Fibroblast of upper back skin (primary cell): ENCODE results near the gene SLC16A5.
"Not testable (repeated sequence)": the region's sequence is repeated elsewhere in the genome, so short reads cannot be mapped to it uniquely, and the experiment has no call there.

Experiments used
- DNase-seq: peaks from one replicate; pipeline ENCODE4 v3.0.0-alpha.2; 2013

Gene SLC16A5, protein sequence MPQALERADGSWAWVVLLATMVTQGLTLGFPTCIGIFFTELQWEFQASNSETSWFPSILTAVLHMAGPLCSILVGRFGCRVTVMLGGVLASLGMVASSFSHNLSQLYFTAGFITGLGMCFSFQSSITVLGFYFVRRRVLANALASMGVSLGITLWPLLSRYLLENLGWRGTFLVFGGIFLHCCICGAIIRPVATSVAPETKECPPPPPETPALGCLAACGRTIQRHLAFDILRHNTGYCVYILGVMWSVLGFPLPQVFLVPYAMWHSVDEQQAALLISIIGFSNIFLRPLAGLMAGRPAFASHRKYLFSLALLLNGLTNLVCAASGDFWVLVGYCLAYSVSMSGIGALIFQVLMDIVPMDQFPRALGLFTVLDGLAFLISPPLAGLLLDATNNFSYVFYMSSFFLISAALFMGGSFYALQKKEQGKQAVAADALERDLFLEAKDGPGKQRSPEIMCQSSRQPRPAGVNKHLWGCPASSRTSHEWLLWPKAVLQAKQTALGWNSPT

DNA sequence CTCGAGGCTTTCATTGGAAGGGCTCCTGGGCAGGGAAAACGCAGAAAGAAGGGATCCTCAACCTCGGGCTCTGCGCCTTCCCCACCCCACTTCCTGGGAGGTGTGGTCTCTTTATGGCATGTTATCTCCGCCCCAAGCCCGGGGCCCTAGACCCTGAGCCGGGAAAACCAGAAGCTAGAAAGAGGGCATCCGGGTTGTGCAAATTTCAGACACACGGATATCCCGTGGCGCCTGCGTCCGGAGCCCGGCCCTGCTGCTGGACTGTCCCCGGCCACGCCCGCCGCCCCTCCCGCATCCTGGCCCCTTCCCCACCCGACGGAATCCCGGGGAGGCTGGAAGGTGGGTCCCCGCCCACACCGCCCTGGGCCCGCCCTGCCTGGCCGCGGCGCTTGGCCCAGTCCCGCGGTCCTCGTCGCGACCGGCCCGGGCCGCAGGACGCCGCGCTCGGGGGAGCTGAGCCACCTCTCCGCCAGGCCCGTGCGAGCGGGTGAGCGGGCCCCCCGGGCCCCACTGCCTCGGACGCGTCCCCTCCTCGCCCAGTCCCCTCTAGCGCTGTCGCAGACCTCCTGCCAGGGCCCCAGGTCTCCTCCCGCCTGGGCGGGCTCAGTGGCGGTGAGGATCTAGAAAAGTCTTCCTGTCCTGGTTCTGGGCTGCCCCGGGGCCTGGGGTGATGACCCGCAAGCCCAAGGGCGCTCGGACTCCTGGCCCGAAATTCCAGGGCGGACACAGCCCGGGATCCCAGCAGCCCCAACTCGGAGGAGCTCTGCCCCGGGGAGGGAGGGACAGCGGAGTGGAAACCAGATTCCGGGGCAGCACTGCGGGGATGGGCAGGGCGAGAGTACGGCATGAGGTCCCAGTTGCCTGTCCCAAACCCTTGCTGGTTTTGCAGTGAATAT, at the start of gene SLC16A5:
TSS of gene SLC16A5 (plus strand) at position 397 of the 896 bp plus-strand sequence. CDS start 5,683 bp downstream, outside the sequence.
- DNase-seq: peak; percentile 78

- DNase-seq: no peak
Observed at GRCh38 chr17:75039238-75039637, 48.5 kb upstream of the SLC16A5 start.

- DNase-seq: no peak
Observed at GRCh38 chr17:75041656-75042280, 46.0 kb upstream of the SLC16A5 start.

GRCh38 chr17:75043789-75044188, 44.0 kb upstream of the SLC16A5 start:
- DNase-seq: not testable (repeated sequence)

DNA sequence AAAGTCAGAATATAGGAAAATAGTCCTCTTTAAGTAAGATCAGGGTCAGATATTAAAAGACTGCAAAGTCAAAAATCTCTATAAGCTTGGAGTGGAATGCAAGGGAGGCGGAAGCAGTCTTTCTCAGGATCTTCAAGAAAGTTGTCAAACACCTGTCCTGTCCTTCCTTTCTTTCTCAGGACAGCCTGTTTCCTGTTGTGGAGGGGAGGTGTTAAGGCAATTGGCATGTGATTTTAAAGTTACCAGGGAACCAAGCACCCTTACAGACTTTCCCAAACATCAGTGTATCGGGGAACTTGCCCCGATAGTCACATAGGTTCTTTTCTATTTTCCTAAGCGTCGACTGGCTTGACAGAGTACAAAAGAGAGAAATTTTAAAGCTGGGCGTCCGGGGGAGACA, 43.0 kb upstream of the SLC16A5 start:
- DNase-seq: no peak

GRCh38 chr17:75045946-75046406, 41.8 kb upstream of the SLC16A5 start:
- not testable (repeated sequence) for DNase-seq

DNA sequence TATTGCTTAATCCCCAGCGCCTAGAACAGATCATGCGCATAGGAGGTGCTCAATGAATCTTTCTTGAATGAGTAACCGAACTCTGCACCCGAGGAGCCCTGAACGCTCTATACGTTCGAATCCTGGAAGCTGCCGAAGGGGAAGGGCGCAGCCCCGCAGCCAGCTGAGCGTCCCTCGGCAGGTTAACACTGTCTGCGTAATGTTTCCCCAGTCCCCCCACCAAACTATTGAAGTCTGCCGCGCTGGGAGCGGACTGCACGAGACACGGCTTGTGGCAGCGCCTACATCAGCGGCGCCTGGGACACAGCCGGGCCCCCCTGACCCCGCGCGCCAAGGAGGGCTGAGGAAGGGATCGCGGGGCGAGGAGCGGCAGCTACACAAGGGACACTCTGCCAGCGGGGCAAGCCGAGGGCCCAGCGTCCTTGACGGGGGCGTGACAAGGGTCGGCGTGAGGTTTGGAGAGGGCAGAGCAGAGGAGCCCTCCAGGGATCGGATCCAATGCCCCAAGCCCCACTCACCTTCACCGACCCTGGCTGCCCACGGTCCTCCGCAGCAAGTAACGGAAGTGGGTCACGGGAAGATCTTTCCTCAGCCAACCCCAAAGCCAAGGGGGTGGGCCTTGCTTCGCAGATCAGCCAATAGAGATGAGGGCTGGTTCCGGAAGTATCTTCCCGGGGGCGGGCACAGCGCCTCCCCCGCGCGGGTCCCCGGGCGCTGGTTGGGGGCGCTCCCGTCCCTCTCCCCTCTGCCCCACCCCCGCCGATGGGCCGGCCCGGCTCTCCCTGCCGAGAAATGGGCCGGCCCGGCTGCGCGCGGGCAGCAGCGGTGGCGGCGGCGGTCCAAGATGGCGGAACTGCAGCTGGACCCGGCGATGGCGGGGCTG, 41.1 kb upstream of the SLC16A5 start, which contains the start of the genes ATP5PD and KCTD2:
TSS of gene ATP5PD (minus strand) at position 563 of the 883 bp plus-strand sequence. CDS start 4,319 bp downstream, outside the sequence.
TSS of gene KCTD2 (plus strand) at position 819 of the 883 bp plus-strand sequence. CDS start at position 845, 26 bp downstream.
- peak; percentile 96 for DNase-seq

DNA sequence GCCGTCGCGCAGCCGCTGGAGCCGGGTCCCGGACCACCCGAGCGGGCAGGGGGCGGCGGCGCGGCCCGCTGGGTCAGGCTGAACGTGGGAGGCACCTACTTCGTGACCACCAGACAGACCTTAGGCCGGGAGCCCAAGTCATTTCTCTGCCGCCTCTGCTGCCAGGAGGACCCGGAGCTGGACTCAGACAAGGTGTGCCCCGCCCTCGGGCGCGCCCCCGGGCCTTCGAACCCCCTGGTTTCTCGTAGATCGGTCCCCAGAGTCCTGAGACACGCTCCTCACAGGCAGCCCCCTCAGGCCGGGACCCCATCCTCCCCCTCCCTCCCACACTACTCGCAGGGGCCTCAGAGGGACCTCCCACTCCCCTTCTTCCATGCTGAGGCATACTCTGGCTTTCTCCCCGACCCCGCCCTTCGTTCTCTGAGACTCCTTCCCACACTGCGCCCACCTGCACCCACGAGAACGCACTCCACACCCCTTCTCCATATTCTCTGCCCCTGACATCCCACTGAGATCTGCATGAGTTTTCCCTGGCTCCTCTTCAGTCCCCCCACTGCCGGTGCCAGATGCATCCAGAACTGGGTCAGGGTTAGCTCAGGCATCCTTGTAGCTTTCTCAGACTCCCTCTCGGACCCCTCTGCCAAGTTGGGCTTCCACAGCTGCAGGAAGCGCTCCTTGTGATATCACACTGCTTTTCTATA, 40.2 kb upstream of the SLC16A5 start:
- no peak for DNase-seq

GRCh38 chr17:75048249-75048878, 39.4 kb upstream of the SLC16A5 start:
- no peak for DNase-seq

DNA sequence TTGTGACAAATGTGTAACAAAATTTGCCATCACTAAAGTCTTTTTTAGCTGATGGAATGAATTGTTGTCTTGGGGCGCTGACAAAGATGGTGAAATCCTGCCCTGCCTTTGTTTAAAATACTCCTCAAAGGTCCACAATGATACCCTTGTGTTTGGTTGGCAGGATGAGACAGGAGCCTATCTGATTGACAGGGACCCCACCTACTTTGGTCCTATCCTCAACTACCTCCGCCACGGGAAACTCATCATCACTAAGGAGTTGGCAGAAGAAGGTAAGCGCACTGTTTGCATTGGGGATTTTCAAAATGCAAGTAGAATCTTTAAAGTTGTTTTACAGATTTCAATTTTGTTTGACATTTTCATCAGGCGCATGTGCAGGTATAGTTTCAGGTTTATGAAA, 38.7 kb upstream of the SLC16A5 start:
- no peak for DNase-seq

DNA sequence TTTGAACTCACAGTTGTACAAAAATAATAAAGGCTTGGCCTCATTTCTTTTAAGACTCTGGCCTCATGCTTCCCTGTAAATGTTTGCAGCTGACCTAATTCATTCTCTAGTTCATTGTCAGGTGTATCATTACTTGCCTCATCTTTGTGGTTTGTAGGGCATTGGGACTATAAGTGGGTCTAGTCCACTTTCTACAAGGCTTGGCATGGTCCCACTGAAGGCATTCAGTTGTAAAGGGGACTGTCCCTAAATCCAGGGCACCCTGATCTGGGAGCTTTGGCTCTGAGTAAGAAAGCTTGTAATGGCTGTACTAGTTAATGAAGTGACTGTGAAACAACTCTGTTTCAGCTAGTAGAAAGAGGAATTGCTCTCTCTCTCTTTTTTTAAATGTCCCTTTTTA, 38.0 kb upstream of the SLC16A5 start:
- no peak for DNase-seq

DNA sequence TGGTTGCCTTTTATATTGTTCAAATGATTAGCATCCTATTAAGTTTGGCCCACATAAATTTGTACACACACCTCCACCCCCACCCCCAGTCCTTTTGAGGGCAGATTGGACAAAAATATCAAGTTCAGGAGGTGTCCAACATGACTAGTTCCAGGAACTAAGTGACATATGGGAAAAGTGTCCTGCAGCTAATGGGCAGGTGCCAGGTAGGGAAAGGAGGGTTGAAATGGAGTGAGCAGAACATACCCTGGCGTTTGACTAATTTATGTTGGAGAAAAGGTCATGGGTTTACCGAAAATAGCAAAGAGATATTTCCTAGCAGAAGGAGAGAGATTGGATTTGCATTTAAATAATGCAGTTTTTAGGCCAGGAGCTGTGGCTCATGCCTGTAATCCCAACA, 35.8 kb upstream of the SLC16A5 start:
- no peak for DNase-seq

DNA sequence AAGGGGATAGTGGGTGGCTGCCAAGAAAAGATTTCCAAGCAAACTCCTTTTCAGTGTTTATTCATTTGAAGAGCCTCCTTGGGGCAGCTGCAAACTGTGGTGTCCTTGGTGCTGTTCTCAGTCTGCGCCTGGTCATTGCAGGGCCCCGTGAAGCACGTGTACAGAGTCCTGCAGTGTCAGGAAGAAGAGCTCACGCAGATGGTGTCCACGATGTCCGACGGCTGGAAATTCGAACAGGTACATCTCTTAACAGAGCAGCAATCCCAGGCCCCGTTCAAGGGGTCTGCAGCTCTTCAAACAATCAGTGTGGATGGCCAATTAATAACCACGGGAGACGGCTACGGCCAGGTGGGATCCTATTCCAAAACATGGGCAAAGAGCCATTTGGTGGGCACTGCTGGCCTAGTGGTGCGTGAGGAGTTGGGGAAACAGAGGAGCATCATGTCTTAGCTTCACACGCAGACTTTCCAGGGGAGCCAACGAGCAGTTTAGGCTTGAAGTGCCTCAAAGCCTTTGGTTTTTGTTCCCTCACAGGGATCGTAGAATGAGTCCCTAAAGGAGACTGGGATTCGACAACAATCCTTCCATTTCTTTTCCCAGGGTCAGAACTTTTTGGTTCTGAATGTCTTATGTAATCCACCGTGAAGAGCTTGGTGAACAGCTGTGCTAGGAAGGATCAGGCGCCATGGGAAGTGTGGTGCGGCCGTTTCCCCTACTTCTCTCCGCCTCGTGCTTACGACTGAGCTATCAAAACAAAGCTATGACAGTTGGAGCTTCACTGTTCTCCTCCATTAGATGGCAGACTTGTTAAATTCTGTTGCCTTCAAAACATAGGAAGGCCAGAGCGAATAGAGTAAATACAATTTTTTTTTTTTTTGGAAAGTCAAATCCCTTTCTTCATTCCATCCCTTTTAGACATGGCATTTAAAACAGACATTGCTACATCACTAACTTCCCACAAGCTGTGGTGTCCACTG, 28.1 kb upstream of the SLC16A5 start:
- DNase-seq: peak; percentile 71

DNA sequence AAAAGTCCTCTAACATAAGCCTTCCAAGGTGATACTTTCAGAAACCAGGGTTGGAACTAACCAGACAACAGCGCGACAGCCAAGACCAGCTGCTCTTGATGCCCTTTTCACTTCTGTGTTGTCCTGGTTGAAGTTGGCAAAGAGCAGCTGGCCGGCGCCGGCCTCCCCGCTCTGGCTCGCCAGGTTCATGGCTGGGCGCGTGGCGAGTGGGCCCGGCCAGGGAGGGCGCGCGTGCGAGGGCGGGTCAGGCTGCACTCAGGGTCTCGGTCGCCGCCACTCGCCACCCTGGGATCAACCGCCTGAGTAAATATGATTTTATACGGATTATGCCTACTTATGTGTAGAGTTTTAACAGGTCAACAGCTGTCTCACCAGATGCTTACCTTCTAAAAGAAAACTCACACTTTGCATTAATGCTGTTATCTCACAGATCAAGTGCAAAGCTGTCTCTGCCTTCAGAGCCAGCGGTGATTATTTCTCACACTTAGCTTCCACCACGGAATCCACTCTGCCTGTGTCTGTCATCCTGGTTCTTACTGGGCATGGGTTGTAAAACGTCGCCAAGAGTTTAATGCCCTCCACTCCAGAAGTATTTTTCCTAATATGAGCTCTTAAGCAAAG, 27.2 kb upstream of the SLC16A5 start:
- no peak for DNase-seq

- no peak for DNase-seq
Observed at GRCh38 chr17:75061055-75061438, 26.7 kb upstream of the SLC16A5 start.

DNA sequence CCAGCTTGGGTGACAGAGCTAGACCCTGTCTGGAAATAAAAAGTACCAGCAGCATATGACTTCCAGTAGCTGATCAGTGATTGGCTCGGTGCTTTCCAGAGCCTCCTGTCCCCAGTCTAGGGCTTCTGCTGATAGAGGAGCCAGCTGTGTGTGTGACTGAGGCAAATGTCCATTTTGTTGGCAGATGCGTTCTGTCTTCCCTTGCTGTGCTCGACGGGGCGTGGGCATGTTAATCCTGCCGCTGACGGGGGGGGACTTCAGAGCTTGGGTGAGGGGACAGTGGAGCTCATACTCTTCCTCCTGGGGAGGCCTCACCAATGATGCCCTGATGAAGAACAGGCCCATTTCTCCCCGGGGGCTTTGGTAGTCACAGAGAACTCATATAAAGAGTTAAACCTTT, 26.1 kb upstream of the SLC16A5 start:
- no peak for DNase-seq

GRCh38 chr17:75063201-75063600, 24.6 kb upstream of the SLC16A5 start:
- no peak for DNase-seq

DNA sequence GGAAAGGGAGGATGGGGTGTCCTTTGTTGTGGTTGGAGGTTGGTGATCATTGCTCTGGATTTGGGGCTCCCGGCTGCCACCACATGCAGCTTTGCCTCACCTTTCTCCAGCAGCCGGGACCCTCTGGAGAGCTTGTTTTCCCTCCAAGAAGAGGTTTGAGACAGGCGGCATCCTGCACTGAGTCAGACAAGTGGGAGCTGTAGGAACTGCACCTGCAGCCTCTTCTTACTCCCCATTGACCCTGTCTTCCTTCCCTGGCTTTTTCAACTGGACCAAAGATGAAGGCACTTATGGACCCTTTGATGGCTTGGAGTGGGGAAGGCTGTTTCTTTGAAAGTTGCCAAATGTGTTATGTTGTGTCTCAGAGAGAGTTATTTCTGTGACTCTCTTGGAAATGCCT, 24.1 kb upstream of the SLC16A5 start:
- no peak for DNase-seq

GRCh38 chr17:75064040-75064439, 23.7 kb upstream of the SLC16A5 start:
- no peak for DNase-seq
